ENCODE results near the gene APOM.

APOM gene

GRCh38 chr6:31701666-31702404 is 46.1 kb downstream of the APOM start:
- in situ Hi-C loops (cut with HindIII; ENCODE audit: low sequenced_read_pairs): no loop called here

GRCh38 chr6:31702405-31702818 is 46.7 kb downstream of the APOM start:
- in situ Hi-C loops (cut with HindIII; ENCODE audit: low sequenced_read_pairs): no loop called here

GRCh38 chr6:31702819-31703716 is 47.4 kb downstream of the APOM start, which contains the start of gene ABHD16A:
TSS of gene ABHD16A (minus strand) at chr6:31703324. CDS start at chr6:31703281, 43 bp downstream.
- in situ Hi-C loops (cut with HindIII; ENCODE audit: low sequenced_read_pairs): no loop called here

- in situ Hi-C loops (cut with HindIII; ENCODE audit: low sequenced_read_pairs): no loop called here
These were observed 50.2 kb downstream of the APOM start for GRCh38 chr6:31705931-31706330.

- in situ Hi-C loops (cut with HindIII; ENCODE audit: low sequenced_read_pairs): no loop called here
These were observed 50.9 kb downstream of the APOM start, which contains the start of gene LY6G6F for GRCh38 chr6:31706599-31706998. TSS of gene LY6G6F (plus strand) at chr6:31706866. CDS start at chr6:31706907, 41 bp downstream.

GRCh38 chr6:31707701-31708100 is 52.0 kb downstream of the APOM start:
- in situ Hi-C loops (cut with HindIII; ENCODE audit: low sequenced_read_pairs): no loop called here

Measured in DLD1 (cell line).